ENCODE results near the gene SRPRA. TPM values are rescaled to one million over a fixed set of nuclear protein-coding genes. Genes with fewer than 3 reads are reported as not detected.

Gene SRPRA
- total RNA-seq, 1 donor = 102 TPM

DNA sequence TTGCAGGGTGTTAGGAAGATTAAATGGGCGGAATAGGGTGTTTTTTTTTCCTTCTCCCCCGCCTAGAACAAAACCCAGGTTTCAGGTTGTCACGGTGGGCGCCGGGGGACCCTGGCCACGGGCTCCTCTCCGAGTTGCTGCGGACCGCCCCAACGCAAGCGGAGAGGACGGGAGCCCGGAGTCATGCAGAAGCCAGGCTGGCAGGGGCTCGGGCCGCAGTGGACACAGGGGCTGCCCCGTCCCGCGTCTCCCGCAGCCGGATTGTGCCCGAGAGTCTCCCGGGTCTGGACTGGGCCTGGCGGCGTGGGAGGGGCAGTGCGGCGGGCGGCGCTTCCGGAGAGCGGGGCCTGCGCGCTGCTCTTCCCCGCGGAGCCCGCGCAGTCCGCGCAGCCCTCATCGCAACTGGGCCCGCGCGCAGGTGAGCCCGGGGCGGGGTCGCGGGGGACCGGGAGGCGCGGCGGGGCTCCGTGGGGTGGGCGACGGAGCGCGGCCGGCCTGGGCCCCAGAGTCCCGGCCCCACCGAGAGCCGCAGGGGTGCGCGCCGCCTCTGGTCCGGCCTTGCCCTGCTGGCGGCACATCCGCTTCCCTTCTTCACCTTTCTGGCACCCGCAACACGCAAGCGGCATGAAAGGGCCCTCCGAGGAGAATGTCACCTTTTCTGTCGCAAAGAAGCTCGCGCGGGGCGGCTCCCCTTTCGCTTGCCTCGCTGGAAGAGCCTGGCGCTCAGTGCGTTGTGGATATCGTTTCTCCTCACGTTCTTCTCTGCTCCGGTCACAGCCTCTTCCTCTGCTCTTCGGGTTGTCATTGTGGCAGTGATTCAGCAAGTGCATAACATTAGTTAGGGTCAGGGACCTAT lies 14.3 kb upstream of the SRPRA start, which contains the start of gene TIRAP:
TSS of gene TIRAP (plus strand) at position 358 of the 856 bp plus-strand sequence. CDS start 7,802 bp downstream, outside the sequence.
- peak; percentile 52 for DNase-seq (ENCODE audit: low read depth)
- TF ChIP-seq, protein P1, sequence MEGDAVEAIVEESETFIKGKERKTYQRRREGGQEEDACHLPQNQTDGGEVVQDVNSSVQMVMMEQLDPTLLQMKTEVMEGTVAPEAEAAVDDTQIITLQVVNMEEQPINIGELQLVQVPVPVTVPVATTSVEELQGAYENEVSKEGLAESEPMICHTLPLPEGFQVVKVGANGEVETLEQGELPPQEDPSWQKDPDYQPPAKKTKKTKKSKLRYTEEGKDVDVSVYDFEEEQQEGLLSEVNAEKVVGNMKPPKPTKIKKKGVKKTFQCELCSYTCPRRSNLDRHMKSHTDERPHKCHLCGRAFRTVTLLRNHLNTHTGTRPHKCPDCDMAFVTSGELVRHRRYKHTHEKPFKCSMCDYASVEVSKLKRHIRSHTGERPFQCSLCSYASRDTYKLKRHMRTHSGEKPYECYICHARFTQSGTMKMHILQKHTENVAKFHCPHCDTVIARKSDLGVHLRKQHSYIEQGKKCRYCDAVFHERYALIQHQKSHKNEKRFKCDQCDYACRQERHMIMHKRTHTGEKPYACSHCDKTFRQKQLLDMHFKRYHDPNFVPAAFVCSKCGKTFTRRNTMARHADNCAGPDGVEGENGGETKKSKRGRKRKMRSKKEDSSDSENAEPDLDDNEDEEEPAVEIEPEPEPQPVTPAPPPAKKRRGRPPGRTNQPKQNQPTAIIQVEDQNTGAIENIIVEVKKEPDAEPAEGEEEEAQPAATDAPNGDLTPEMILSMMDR (IDR thresholded peaks at IDR 0.05; ENCODE audit: insufficient read depth, low read depth, low read length) = no peak
- H3K4me3 ChIP-seq (ENCODE audit: low read depth, low read length) = peak within 1 kb of the TSS; percentile 78

DNA sequence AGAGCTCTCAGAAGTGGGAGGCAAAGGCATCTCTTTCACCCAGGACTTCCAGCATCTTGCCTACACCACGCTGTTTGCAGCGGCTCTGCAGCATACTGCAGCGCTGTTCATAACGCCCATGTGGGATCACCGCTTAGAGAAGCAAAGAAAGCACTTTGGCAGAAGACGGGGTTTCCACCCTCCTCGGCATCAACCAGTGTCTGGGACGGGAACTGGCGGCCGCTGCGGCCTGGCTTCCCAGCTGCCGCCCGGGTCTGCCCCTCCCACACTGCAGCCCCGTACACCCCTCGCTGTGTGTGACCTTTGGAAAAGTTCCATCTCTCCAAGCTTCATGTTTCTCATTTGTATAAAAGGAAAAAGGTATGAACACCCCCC lies 13.7 kb upstream of the SRPRA start:
- peak overlapping the region; percentile 78 for H3K4me3 ChIP-seq (ENCODE audit: low read depth, low read length)
- DNase-seq (ENCODE audit: low read depth) = peak; percentile 33
- TF ChIP-seq, protein P1 (IDR thresholded peaks at IDR 0.05; ENCODE audit: insufficient read depth, low read depth, low read length) = no peak

DNA sequence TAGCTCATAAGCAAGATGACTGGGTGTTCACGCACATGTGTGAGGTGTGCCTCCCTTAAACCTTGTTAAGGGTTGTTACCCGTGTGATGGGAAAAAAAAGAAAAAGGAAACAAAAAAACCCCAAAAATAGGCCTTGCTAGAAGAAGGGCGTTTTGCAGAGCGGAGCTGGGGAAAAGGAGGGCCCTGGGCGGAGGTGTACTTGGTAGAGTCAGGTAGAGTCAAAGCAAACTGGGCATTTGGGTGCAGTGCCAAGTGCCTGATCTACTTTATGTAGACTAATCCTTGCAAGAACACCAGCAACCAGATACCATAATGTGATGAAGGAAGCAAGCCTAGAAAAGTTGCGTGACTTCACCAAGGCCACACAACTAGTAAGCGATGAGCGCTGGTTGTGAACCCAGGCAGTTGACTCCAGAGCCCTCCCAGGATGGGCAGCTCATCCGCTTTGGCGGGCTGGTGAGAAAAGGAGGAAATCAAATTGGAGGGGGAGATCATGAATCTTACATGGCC lies 13.0 kb upstream of the SRPRA start:
- DNase-seq (ENCODE audit: low read depth) = no peak
- TF ChIP-seq, protein P1 (IDR thresholded peaks at IDR 0.05; ENCODE audit: insufficient read depth, low read depth, low read length) = no peak
- H3K4me3 ChIP-seq (ENCODE audit: low read depth, low read length) = no peak overlapping the region

DNA sequence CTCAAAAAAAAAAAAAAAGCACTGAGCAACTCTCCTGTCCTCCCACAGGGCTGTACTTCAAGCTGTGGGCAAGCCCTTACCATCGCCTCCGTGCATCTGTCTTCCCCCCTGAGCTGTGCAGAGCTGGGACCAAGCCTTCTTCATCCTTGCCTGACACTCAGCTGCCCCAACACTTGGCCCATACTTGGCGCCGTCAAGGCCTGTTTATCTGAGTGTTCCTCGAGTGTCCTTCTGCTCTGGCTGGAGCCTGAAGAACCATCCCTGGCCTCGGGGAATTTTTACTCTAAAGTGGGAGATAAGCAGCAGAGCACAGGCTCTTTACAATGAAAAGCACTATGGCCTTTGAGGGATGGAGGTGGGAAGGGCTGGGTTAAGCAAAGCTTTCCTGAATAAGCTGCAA lies 12.6 kb upstream of the SRPRA start:
- DNase-seq (ENCODE audit: low read depth) = no peak
- TF ChIP-seq, protein P1 (IDR thresholded peaks at IDR 0.05; ENCODE audit: insufficient read depth, low read depth, low read length) = no peak

DNA sequence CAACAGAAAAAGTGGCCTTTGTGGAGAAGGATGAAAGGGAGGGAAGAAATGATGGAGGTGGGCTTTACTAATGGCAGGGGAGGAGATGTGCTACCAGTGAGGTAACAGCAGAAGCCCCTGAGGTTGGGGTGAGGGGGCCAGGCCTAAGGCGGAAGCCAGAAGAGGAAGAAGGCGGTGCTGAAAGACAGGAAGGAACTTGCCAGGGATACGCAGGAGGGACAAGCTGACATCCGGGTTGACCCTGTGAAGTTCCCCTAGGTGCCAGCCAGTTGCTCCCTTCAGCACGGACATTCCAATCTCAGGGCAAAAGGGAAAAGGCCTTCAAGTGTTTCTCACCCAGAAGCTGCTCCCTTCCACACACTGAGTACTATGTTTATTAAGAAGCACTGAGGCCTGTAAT lies 11.9 kb upstream of the SRPRA start:
- TF ChIP-seq, protein P1 (IDR thresholded peaks at IDR 0.05; ENCODE audit: insufficient read depth, low read depth, low read length) = no peak
- no peak for DNase-seq (ENCODE audit: low read depth)
- no peak overlapping the region for H3K4me3 ChIP-seq (ENCODE audit: low read depth, low read length)

More for the DNA sequence above, 12.6 kb upstream of the SRPRA start:
- H3K4me3 ChIP-seq (ENCODE audit: low read depth, low read length) = no peak overlapping the region

DNA sequence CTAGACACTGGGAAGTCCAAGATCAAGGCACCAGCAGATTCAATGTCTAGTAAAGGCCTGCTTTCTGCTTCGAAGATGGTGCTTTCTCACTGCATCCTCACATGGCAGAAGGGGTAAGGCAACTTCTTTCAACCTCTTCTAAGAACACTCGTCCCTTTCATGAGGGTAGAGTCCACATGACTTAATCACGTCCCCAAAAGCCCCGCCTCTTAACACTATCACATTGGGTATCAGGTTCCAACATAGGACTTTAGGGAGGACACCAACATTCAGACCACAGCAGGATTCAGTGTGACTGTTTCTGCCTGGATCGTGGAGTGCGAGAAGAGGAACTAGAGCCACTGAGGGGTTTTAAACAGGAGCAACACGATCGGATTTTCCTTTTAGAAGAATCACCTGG lies 10.5 kb upstream of the SRPRA start:
- TF ChIP-seq, protein P1 (IDR thresholded peaks at IDR 0.05; ENCODE audit: insufficient read depth, low read depth, low read length) = no peak
- DNase-seq (ENCODE audit: low read depth) = no peak
- H3K4me3 ChIP-seq (ENCODE audit: low read depth, low read length) = no peak overlapping the region
